GM15510 (cell line): ENCODE results near the gene GPC4.

Experiments
- POLR2A ChIP-seq: IDR thresholded peaks from 3 replicates; pipeline ENCODE4 v1.6.1; 2011; ENCODE audit warnings: borderline replicate concordance; ENCODE audit not compliant: insufficient read length; ENCODE audit errors: extremely low read depth

GPC4 gene

GRCh38 chrX:133305348-133305747 is 109.9 kb downstream of the GPC4 start:
- TF ChIP-seq POLR2A: no peak

- TF ChIP-seq POLR2A: no peak
Measured at GRCh38 chrX:133302775-133303445, 112.4 kb downstream of the GPC4 start.

GRCh38 chrX:133300591-133300990 is 114.7 kb downstream of the GPC4 start:
- TF ChIP-seq POLR2A: no peak

DNA sequence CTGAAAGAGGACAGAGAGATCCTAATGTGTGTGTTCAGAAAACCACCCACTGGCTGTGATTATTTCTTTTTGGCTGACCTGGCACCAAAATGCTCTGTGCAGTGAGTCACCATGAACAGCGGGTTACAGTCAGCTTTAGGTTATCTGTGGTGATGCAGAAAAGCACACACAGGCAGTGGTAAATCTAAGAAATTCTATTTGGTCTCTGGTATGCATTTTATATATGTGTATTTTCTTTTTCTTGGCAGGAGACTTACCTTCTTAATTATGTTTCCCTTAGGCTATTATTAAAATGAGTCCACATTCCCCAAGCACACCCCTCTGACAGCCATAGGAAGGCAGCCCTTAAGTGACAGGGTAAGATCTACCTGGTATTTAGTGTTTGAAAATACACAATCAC is 118.0 kb downstream of the GPC4 start:
- TF ChIP-seq POLR2A: no peak

DNA sequence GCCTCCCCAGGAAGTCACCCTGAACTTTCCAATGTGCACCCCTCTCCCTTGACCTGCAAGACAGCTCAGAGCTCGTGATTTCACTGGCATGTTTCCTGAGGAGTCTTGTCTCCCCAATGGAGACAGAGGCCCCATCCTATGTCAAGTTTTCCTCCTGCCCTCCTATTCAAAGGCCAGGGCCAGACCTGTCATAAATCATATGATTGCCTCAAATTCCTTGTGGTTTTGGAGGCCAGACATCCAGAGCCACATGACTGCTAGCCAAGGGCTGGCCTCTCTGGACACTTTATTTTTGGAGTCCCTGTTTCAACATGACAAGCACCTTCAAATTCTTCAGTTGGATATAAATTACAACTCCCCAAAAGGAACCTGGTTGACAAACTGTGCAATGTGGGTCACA is 121.2 kb downstream of the GPC4 start:
- TF ChIP-seq POLR2A: no peak

- TF ChIP-seq POLR2A: no peak
Measured at GRCh38 chrX:133290076-133290475, 125.2 kb downstream of the GPC4 start.

DNA sequence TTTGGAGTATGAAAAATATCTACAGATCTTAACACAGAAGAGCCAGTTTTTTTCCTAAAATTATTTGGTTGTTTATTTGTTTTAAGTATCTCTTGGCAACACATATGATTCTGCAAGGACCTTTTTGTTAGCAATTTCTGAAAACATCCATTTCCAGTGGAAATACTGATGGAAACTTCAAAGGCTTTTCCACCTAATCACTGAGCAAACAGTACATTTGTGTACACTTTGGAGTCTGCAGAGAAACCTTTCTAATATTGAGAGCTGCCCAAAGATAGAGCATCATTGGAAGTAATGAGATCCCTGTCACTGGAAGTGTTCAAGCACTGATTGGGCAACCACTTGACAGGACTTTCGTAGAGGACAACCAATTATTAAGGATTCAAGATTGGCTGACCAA is 127.4 kb downstream of the GPC4 start:
- TF ChIP-seq POLR2A: no peak

DNA sequence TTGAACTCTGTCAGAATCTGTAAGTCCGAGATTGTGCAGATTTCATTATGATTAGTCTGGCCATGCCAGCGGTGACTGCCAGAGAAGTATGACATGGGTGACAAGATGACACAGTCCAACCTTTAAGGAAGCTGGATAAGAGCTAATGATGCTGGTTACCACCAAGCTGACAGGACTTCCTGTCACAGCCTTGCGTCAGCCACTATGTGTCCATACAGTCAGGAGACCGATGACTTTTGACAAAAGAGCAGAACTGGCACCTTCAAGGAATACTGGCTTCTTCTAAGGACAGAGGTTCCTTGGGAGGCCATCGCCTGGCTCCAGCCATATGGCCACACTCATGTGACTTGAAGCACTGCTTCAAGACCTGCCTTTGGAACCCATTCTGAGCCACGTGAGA is 129.9 kb downstream of the GPC4 start:
- TF ChIP-seq POLR2A: no peak

- TF ChIP-seq POLR2A: no peak
Measured at GRCh38 chrX:133273180-133273579, 142.1 kb downstream of the GPC4 start.

DNA sequence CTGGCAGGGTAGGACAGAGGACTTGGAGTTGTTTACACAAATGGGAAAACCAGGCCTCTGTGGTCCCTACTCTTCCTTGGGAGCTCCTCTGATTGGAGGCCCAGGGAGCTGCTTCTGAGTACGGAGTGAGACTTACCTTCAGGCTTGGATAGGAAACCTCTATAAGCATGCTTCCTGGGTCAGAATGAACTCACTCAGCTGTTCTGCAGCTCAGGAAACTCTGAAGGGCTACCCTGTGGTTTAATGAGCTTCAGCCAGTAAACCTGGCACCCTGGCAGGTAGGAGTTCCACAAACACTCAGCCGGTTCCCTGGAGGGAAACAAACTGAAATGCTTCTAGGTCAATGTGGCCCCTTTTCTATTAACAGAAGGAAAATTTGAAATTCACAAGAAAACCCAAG is 146.1 kb downstream of the GPC4 start:
- TF ChIP-seq POLR2A: no peak

DNA sequence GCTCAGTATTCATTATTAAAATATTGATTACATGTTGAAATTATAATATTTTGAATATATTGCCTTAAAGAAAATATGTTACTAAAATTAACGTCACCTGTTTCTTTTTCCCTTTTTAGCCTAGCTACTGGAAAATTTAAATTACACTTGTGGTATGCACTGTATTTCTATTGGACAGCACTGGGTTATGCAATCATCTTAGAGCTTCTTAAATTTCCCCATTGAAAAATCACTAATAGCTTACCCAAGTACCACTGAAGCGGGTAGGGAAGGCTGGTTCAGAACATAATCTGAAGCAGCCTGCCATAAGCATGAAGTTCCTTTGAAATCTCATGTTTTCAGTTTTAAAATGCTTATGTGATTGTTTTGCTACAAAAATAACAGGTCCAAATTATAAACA is 147.7 kb downstream of the GPC4 start:
- TF ChIP-seq POLR2A: no peak

- TF ChIP-seq POLR2A: no peak
Measured at GRCh38 chrX:133265331-133265730, 150.0 kb downstream of the GPC4 start.

- no peak for TF ChIP-seq POLR2A
Measured at GRCh38 chrX:133258481-133258880, 156.8 kb downstream of the GPC4 start.

- TF ChIP-seq POLR2A: no peak
Measured at GRCh38 chrX:133254666-133255065, 160.6 kb downstream of the GPC4 start.

DNA sequence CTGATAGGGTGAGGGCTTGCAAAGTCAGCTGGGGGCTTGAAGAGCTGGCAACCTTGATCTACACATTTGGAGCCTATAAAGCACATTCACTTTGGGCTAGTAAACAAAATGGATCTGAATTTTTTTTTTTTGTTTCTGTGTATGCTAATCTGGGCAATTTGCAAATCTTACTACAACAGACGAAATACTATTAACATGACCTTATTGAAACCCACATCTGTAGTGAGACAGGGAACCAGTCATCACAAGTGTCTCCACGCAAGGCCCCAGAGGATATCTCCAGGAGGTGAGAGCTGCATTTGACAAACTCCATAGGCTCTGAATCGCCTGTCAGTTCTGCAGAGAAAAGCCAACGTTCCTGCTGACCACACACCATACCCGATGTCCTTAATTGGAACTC is 164.1 kb downstream of the GPC4 start:
- TF ChIP-seq POLR2A: no peak

GRCh38 chrX:133250184-133251100 is 164.8 kb downstream of the GPC4 start:
- no peak for TF ChIP-seq POLR2A
